Measurements from ENCODE around the gene MRPS18C.

DNA sequence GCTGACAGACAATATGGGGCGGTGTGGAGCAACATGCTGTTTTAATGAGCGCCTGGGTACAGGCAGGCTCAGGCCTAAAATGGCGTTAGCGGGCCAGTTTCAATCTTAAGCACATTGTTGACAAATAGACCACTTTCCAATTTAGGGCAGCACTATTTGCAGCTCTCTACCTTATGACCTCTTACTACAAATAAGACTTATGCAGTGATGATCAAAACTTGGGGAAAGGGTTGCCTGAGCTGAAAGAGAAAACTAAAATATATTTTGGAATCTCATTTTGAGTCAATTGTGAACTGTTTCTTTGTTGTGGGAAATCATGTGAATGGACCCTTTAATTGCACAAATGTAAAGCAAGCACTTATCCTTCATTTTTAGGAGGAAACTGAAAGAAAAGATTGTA, 54.6 kb downstream of the MRPS18C start:
- no peak for TF ChIP-seq EZH2phosphoT487 (IDR thresholded peaks at IDR 0.05; ENCODE audit: low read depth)
- TF ChIP-seq, protein P1, sequence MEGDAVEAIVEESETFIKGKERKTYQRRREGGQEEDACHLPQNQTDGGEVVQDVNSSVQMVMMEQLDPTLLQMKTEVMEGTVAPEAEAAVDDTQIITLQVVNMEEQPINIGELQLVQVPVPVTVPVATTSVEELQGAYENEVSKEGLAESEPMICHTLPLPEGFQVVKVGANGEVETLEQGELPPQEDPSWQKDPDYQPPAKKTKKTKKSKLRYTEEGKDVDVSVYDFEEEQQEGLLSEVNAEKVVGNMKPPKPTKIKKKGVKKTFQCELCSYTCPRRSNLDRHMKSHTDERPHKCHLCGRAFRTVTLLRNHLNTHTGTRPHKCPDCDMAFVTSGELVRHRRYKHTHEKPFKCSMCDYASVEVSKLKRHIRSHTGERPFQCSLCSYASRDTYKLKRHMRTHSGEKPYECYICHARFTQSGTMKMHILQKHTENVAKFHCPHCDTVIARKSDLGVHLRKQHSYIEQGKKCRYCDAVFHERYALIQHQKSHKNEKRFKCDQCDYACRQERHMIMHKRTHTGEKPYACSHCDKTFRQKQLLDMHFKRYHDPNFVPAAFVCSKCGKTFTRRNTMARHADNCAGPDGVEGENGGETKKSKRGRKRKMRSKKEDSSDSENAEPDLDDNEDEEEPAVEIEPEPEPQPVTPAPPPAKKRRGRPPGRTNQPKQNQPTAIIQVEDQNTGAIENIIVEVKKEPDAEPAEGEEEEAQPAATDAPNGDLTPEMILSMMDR (IDR thresholded peaks at IDR 0.05; ENCODE audit: low read depth, low read length), result no peak
